GM19043 (cell line): ENCODE data around the gene FAM240B.

Experiments
- ATAC-seq: cut with Tn5 transposase; IDR thresholded peaks from one replicate; pipeline ENCODE4 v1.9.1; 2021; ENCODE audit warnings: low read depth; ENCODE audit not compliant: unreplicated experiment

The FAM240B gene

DNA sequence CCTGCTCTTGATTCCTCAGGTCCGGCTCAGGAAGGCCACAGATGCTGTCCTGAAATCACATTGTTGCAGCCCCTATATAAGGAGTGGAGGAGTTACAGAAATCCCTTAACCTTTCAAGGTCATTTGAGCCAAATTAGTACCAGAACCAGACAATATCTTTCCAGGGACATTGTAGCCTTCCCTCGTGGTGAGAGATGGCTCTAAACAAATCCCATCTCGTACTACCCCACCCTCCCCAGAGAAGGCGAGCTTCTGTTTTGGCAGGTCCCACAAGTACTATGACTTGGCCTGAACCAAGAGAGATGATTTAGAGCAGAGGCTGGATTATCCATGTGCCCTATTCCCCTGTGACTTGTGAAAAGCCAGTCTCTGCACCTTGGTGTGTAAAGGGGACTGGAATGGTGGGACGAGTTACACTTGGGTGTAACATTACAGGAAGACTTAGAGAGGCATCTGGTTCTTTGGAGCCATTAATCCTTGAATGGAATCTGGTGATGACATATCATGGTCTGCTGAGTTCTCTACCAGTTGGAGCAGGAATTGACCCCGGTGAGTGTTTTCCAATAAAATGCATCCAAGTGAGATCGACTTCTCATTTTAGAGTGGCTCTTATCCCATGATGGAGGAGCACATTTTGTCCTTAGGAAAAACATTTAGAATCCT lies at the start of gene FAM240B:
Gene FAM240B (minus strand): TSS at position 51 of the 663 bp plus-strand sequence. CDS start 16,134 bp downstream, outside the sequence.
- no peak for ATAC-seq

DNA sequence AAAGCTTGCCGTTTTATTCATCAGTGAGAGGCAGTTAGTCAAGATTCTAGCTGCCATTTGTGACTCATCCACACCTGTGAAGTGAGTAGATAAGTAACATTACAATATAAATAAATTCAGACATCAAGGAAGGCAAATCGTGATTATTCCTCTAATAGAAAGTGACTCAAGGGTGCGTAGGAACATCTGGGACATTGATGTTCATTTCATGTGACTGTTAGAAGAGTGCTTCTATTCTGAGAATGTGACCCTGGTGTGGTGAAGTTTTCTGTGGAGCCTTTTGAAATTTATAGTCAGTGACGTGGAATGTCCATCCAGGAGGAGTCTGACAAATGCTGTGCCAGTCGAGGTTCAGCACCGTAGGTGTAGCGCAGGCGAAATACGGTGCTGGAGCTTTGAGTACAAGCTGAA lies 48.4 kb upstream of the FAM240B start:
- ATAC-seq: no peak

DNA sequence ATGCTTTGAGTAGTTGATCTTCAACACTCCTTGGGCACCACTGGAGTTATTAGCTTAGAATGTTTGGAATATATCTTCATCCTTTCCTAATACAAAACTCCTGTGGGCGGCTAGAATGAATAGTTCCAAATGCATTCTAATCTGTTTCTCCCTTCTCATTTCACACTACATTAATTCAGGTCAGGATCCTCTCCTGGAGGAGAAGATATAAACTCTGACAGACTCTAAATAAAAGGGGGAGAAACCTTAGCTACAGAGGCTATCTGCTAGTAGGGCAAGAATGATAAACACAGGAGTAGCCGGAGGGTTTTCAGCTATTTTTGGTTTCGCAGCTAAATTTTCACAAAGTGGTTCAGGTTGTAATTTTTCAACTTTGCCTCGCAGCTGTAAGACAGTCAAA lies 45.2 kb upstream of the FAM240B start:
- ATAC-seq: no peak

DNA sequence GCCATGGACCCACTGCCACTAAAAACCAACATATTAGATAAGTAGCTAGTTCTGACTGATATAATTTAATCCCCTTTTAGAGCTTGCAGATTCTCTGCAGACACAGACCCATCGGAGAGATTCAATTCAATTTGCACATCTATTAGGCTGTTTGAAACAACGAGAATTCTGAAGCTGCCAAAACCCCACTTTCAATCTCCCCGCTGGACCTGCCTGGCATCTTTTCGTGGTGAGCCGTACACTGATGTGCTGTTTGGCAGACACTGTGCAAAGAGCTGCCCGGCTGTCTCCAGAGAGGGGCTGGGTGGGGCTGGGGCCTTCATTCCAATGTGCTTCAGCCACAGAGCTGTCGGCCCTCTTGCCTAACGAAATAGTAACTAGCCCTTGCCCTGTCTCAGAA lies 42.1 kb upstream of the FAM240B start:
- no peak for ATAC-seq

DNA sequence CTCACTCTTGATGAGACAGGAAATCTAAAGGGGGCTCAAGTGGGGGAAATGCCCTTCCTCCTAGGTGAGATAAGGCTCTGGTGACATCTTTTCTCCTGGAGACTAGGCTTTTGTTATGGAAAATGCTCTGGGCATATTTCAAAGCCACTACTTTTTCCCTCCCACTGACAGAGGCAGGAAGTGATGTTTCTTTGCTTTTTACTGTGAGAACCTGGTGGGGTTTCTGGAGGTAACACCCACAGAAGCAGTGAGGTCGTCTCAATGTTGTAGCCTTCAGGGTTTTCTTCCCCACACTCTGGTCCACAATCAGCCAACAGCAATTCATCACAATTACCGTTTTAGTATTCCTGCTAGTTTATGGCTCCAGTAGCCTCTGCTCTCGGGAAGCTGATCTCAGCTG lies 41.4 kb upstream of the FAM240B start:
- ATAC-seq: no peak

DNA sequence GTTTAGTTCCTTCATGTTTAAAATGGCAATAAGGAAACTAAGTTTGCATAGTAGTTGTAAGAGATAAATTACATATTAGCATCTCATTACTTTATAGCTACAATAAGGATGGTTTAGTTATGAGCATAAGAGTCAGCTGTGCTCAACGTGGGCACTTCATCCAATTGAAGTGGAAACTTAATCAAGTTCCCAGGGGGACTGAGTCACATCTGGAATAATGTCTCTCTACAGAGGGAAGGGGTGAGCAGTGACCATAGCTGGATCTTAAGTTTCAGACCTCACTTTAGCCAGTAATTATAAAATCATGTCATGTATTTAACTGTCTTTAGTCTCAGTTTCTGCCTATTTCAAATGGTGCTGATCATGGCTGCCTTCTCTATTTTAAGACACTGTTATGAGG lies 36.8 kb upstream of the FAM240B start:
- ATAC-seq: no peak

DNA sequence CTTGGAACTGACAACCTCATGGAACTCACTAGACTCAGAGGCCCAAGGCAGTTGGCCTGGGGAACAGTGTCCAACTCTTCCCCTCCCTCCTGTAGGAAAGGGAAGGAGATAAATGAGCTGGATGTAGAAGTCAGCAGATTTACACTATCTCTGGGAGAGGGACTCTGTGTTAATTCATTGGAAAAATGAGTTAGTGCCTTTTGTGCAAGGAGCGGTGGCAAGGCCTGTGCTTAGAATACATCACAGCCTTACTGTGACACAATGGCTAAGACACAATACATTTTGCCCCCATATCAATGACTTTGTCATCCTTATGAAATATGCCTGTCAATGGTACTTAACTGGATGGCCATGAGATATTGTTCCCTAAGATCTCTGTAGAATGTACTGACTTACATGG lies 28.0 kb upstream of the FAM240B start:
- no peak for ATAC-seq

DNA sequence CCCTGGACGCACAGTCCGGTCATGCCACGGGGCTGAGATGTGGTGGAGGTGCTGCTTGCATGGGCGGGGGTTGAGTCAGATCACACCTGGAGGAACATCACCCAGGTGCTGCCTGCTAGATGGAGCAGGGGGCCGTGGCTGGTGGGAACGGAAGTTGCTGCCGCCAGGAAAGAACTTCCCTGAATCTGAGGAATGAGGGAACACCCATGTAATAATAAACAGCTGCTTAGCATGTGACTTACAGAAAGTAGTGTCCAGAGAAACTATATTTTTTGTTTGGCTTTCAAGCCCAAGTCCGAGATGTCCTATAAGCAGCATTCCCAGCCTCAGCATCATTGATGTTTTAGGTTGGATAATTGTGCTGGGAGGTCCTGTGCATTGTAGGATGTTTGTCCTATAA lies 27.1 kb upstream of the FAM240B start:
- ATAC-seq: no peak

DNA sequence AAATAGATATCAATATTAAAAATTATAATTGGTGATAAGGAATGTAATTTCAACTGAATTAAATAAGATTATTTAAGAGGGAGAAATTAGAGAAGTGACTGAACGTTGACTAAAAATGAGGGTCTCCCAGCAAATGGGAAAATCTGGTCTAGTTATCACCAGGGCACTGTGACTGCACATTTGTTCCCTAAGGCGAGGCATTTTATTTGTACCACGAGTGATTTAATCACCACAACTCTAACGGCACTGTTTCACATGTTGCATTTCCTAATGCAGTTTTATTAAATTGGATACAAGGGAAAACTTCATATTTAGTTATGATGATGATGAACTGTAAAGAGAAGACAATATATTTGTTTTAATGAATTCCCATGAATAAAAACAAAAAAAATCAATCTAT lies 26.4 kb upstream of the FAM240B start:
- ATAC-seq: no peak

DNA sequence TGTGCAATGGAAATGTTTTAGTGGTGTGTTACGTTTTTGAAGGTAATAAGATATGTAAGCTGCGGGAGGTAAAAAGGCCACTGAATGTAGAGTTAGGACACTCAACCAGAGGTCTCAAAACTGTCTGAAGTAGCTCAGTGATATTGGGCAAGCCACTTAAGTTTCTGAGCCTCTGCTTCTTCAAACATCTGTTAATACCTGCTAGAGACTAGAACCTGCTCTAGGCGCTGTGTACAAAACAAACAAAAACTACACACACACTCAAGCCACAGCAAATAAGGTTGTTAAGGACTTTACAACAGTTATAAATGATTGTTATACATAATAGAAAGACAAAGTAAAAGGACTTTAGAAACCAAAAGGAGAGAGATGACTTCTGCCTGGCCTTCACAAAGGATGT lies 24.6 kb upstream of the FAM240B start:
- no peak for ATAC-seq

GRCh38 chr9:38737246-38737645 lies 17.3 kb upstream of the FAM240B start:
- no peak for ATAC-seq

GRCh38 chr9:38734831-38735230 lies 14.9 kb upstream of the FAM240B start:
- no peak for ATAC-seq

DNA sequence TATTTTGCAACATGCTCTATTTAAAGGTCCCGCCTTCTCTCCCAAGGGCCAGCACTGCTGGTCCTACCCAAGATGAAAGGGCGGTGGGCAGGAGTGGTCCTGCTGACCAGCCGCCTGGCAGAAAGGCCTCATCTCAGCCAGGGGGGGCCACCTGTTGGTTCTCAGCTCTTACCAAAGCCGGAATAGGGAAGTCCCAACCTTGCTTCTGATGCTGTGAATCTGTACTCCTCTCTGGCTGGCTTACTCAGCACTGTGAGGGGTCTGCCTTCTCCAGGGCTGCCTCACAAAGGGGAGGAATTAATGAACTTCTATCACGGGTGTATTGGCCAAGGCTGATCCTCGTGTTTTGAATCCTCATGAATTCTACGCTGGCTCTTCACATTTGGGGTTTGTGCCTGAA lies 13.6 kb upstream of the FAM240B start:
- ATAC-seq: no peak

GRCh38 chr9:38732885-38733284 lies 13.0 kb upstream of the FAM240B start:
- ATAC-seq: no peak

GRCh38 chr9:38727497-38728001 lies 7.6 kb upstream of the FAM240B start:
- ATAC-seq: no peak

- no peak for ATAC-seq
These were observed 4.8 kb upstream of the FAM240B start for GRCh38 chr9:38724754-38725153.

- ATAC-seq: no peak
These were observed 1.8 kb downstream of the FAM240B start for GRCh38 chr9:38718148-38718547.

- ATAC-seq: no peak
These were observed 4.2 kb downstream of the FAM240B start for GRCh38 chr9:38715684-38716083.

- no peak for ATAC-seq
These were observed 6.5 kb downstream of the FAM240B start for GRCh38 chr9:38713426-38713825.

DNA sequence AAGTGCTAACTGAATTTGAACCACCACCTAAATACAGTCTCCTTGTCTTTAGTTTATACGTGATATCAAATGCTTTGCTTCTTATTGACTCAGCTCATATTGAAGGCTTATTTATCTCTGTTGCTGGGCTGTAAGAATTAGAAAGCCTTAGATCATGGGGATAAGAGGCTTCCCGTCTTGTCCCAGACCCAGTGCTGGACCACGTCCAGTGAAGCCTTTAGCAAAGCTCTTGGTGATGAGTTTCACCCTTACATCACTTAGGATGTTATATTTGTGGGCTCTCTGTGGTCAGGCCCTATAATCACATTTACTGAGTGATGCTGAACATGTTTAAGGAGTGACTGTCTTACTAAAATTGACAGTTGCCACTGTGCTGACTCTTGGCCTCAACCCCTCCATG lies 11.2 kb downstream of the FAM240B start:
- ATAC-seq: no peak

DNA sequence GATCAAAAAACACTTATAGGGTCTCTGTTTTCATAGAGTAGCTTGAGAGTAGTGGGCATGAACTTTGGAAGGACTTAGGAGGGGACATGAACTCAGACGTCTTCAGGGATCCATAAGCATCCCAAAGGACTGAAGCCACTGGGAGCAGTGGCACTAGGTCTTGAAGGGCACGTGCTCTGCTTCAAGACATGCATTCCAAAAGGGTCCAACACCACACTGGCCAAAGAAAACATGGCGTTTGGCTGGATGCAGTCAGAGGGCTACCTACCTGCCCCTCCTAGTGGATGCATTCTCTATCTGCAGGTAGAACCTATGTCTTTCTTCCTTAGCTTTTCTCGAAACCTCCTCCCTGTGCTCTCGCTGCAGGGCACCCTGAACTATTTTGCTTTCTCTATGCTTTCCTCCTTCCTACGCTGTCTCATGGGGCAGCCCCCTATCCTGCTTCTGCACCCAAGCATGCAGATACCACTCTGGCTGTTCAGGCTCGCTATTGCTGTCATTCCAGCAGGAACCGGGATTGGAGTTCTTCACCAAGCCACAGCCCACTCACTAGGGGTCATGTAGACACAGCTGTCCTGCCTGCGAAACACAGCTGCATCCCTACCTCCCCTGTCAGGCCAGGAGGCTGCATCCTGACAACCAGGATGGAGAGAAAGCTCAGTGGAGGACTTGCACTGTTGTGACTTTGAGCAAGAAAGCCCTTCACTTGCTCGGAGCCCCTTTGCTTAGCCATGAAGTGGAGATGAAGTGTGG lies 11.9 kb downstream of the FAM240B start:
- no peak for ATAC-seq

GRCh38 chr9:38706493-38706892 lies 13.4 kb downstream of the FAM240B start:
- no peak for ATAC-seq
